ENCODE results near the gene DRD4. TPM values are rescaled to one million over a fixed set of nuclear protein-coding genes. Genes with fewer than 3 reads are reported as not detected.

The DRD4 gene
- polyA plus RNA-seq, 3 donors = 0.16 to 0.18 TPM; not detected in 1

DNA sequence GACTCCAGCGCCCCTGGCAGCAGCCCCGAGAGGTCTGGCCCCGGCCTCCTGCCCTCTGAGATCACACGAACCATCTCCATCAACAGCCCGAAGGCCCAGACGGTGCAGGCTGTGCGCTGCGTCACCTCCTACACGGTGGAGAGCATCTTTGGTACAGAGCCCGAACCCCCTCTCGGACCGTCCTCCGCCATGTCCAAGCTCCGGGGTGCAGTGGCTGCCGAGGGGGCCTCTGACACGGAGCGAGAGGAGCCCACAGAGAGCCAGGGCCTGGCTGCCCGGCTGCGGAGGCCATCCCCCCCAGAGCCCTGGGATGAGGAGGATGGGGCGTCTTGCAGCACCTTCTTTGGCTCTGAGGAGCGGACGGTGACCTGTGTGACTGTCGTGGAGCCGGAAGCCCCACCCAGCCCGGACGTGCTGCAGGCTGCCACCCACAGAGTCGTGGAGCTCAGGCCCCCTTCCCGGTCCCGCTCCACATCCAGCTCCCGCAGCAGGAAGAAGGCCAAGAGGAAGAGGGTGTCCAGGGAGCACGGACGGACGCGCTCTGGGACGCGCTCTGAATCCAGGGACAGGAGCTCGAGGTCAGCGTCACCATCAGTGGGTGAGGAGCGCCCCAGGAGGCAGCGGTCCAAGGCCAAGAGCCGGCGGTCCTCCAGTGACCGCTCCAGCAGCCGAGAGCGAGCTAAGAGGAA, 29.0 kb upstream of the DRD4 start:
- 85 to 90% (median 86%) methylated on average over 41 to 45 of the region's 45 CpGs for WGBS, 3 donors
- H3K27ac ChIP-seq (ENCODE audit: low read depth, low read length) = no peak overlapping the region

DNA sequence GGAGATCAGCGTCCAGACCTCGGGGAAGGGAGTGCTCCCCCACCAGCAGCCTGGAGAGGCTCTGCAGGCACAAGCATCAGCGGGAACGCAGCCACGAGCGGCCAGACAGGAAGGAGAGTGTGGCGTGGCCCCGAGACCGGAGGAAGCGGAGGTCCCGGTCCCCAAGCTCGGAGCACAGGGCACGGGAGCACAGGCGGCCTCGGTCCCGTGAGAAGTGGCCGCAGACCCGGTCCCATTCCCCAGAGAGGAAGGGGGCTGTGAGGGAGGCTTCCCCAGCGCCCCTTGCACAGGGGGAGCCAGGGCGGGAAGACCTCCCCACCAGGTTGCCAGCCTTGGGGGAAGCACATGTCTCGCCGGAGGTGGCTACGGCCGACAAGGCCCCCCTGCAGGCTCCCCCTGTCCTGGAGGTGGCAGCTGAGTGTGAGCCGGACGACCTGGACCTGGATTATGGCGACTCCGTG, 28.2 kb upstream of the DRD4 start:
- WGBS, 3 donors = 62 to 89% (median 74%) methylated on average over 26 to 28 of the region's 28 CpGs

DNA sequence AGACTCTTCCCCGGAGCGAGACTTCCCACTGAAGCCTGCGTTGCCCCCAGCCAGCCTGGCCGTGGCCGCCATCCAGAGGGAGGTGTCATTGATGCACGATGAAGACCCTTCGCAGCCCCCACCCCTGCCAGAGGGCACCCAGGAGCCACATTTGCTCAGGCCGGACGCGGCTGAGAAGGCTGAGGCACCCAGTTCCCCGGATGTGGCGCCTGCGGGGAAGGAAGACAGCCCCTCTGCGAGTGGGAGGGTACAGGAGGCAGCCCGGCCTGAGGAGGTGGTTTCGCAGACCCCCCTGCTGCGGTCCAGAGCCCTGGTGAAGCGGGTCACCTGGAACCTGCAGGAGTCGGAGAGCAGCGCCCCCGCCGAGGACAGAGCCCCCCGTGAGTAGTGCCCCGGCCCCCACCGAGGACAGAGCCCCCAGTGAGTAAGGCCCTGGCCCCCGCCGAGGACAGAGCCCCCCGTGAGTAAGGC, 27.7 kb upstream of the DRD4 start:
- 92 to 95% (median 94%) methylated on average over 23 to 28 of the region's 28 CpGs for WGBS, 3 donors

More for the DNA sequence above, 28.2 kb upstream of the DRD4 start:
- no peak overlapping the region for H3K27ac ChIP-seq (ENCODE audit: low read depth, low read length)

DNA sequence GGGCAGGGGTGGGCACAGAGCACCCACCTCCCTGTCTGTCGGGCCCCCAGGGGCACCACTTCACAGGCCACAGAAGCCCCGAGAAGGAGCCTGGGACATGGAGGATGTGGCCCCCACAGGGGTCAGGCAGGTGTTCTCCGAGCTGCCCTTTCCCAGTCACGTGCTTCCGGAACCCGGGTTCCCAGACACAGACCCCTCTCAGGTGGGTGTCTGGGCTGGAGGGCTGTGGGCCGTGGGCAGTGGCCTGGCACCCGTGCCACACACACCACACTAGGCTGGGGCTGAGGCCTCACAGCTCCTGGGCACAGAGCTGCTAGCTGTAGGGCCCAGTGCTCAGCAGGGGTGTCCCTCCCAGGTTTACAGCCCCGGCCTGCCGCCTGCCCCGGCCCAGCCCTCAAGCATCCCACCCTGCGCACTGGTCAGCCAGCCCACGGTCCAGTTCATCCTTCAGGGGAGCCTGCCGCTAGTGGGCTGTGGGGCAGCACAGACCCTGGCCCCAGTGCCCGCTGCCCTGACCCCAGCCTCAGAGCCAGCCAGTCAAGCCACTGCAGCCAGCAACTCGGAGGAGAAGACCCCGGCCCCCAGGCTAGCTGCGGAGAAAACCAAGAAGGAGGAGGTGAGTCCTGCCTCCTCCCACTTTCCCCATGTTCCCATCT, 26.8 kb upstream of the DRD4 start:
- 92 to 97% (median 94%) methylated on average over 18 of the region's 18 CpGs for WGBS, 3 donors
- H3K27ac ChIP-seq (ENCODE audit: low read depth, low read length) = no peak overlapping the region

More for the DNA sequence above, 27.7 kb upstream of the DRD4 start:
- no peak overlapping the region for H3K27ac ChIP-seq (ENCODE audit: low read depth, low read length)

DNA sequence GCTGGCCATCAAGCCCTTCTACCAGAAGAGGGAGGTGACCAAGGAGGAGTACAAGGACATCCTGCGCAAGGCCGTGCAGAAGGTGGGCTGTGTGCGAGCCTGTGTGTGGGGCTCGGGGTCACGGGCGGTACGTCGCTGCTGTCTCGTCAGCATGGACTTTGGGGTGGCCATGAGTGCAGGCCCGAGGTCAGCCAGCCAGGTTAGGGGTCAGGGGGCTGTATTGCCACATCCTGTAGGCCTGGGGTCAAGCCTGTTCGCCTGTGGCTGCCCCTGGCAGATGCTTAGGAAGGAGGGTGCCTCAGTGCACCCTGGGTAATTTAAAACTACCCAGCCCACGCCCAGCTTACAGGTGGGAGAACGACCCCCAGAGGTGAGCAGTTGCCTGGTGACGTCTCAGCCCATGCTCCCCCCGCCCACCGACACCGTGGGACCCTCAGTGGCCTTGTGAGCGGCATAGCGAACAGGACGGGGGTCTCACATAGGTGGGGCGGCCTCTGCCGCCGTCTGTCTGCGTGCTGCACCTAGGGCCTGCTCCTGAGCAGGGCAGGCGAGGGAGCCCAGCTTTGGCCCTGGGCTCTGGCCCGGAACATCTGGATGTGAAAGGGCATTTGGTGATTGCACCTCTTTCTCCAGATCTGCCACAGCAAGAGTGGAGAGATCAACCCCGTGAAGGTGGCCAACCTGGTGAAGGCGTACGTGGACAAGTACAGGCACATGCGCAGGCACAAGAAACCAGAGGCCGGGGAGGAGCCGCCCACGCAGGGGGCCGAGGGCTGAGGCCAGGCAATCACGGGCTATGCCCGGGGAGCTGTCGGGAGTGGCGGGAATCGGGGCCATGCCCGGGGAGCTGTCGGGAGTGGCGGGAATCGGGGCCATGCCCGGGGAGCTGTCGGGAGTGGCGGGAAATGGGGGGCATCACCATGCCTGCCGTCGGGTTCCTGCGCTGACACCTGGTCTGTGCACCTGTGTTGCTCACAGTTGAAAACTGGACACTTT, 25.8 kb upstream of the DRD4 start:
- WGBS, 3 donors = 84 to 90% (median 88%) methylated on average over 47 to 49 of the region's 49 CpGs
- no peak overlapping the region for H3K27ac ChIP-seq (ENCODE audit: low read depth, low read length)

DNA sequence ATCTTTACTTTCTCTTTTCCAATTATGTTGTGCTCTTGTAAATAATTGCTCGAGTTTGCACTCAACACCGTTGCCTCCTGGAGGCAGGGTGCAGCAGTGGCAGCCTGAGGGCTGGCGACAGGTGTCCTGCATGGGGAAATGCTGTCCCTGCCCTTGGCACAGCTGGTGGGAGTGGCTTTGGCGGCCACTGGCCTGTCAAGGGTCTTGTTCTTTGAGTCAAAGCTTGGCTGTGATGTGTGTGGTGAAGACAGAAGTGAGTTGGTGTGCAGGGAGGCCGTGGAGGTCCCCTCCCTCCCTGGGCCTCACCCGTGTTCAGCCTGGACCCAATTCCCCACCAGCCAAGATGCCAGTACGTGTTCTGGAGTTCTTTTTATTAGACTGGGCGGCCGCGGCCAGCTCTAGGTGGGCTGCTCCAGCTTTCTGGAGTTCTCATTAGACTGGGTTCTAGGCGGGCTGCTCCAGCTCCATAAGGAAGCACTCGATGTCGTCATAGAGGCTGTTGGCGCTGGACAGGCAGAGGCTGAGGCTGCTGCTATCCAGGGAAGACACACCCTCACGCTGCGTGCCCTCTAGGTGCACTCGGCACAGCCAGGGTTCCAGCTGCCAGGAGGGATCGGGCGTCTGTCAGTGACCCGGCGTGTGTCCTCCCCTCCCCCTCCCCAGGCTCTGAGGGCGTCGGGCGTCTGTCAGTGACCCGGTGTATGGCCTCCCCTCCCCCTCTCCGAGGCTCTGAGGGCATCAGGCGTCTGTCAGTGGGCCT, 24.7 kb upstream of the DRD4 start:
- 74 to 81% (median 77%) methylated on average over 22 to 27 of the region's 27 CpGs for WGBS, 3 donors
- H3K27ac ChIP-seq (ENCODE audit: low read depth, low read length) = no peak overlapping the region

DNA sequence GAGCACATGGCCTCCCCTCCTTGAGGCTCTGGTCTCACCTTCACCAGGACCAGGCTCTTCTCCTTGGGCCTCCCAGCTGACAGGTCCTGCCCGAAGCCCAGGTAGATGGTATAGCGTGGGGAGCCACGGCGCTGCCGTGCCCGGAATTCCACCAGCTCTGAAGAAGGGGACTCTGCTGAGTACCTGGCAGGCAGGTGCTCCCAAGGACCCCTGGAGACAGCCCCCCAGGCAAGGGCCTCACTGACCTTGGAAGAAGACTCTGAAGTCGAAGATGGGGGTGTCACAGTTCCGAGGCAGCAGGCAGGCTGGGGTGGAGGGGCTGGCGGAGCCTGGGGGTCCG, 24.1 kb upstream of the DRD4 start:
- 94 to 98% (median 95%) methylated on average over 10 of the region's 10 CpGs for WGBS, 3 donors

DNA sequence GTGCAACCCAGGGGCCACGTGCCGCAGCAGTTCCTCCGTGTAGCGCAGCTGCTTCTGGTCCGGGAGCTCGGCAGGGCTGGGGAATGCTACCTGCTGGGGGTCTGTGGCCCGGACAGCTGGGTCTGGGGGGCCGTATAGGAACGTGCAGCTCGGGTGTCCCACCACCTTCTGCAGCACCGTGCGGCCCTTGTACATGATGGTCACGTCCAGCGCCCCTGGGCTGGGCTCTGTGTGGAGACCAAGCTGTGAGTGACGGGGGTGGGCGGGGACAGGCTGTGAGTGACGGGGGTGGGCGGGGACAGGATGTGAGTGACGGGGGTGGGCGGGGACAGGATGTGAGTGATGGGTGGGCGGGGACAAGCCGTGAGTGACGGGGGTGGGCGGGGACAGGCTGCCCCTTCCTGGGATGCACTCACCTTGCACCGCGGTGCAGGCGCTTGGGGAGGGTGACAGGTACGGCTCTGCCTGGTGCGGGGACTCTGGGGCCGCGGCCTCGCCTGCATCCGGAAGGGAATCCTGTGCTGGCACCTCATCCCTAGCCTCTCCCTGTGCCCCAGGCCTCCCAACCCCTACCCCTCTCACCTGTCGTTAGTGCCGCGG, 23.6 kb upstream of the DRD4 start:
- H3K27ac ChIP-seq (ENCODE audit: low read depth, low read length) = no peak overlapping the region
- 66 to 79% (median 73%) methylated on average over 31 to 36 of the region's 36 CpGs for WGBS, 3 donors

More for the DNA sequence above, 24.1 kb upstream of the DRD4 start:
- no peak overlapping the region for H3K27ac ChIP-seq (ENCODE audit: low read depth, low read length)

DNA sequence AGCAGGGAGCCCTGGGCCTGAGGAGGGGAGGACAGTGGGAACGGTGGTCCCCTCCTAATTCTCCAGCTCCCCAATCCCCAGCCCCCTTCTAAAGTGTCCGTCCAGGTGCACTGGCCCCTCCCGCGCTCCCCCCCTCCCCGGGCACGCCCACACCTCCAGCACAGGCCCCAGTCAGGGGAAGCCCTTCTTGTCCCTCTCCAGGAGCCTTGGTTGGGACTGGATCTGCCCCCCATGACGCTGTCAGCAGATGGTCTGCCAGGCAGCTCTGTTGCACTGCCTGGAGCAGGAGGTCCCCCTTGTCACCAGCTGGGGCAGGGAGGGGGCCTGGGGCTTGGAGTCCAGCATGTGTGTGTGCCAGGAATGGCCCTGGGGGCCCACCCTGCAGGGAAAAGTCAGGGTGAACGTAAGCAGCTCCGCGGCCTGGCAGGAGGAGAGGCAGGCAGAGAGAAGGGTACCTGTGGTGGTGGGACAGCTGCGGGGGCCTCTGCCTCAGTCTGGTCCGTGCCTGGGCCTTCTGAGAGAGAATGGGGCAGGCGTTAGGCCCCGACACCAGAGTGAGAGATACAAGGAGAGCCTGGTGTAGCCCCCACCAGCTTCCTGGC, 22.9 kb upstream of the DRD4 start:
- no peak overlapping the region for H3K27ac ChIP-seq (ENCODE audit: low read depth, low read length)
- WGBS, 3 donors = 71 to 80% (median 71%) methylated on average over 10 to 14 of the region's 14 CpGs

DNA sequence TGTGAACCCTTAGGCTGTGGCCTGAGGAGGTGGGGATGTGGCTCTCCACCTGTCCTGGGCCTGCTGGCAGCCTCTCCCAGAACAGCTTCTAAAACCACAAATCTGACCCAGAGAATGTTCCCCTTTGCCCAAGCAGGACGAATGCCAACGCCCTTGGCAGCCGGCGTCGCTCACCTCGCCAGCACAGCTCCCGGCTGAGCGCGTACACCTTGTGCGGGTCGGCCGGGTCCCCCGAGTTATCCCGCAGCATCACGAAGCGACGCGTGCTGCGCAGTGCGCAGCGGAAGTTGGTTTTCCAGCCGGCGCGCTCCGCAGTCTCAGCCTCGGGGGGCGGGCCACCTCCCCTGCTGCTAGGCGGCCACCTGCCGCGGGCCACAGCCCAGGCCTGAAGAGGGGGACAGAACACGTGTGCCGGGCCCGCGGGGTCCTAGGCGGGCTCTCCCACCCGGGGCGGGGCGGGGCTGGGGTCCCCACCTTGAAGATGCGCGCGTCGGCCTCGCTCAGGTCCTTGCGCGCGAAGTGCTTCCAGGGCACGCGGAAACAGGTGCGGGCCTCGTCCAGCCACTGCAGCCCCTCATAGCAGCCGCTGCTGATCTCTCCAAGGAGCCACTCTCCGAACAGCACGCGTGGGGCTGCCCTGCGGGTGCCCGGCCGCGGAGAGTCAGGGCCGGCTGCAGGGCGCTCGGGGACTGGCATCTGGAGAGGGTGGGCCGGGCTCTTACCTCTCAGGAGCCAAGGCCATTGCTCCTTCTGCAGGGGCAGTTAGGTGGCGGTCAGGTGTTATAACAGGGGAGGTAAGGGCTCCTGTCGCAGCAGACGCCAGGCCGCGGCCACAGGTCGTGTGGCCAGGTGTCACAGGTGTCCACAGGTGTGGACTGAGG, 22.2 kb upstream of the DRD4 start:
- WGBS, 3 donors = 29 to 62% (median 54%) methylated on average over 60 to 68 of the region's 68 CpGs
- H3K27ac ChIP-seq (ENCODE audit: low read depth, low read length) = peak overlapping the region; percentile 88

DNA sequence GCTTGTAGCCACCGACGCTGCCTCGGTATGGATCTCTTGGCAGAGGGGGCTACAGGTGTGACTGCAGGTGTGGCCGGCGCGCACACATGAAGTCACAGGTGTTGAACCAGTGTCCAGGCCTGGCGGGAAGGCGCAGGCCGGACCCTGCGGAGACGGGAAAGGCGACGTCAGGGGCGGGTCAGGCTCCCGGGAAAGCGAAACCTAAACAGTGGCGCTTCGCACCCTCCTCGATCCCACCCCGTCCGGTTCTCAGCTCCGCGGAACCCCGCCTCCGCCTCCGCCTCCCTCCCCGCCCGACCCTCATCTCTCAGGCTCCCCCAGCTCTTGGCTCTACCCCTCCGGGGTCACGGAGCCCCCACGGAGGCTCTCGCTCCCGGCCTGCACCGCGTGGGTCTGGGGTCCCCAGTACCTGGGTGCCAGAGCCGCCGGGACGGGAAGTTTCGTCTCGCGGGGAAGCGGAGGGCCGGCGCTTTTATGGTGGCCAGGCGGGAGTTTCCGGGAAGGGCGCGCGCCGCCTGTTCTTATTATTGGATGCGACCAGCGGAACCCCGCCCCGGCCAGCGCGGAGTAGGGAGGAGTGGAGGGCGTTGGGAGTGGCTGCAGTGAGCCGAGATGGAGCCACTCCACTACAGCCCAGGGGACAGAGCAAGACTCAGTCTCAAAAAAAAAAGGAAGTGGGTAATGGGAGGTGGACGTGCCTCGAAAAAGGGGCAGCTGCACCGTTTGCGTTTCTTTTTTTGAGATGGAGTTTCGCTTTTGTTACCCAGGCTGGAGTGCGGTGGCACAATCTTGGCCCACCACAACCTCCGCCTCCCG, 21.4 kb upstream of the DRD4 start, which contains the start of gene IRF7:
IRF7 (minus strand) TSS at position 447 of the 816 bp plus-strand sequence. CDS start 586 bp downstream, outside the sequence.
- H3K27ac ChIP-seq (ENCODE audit: low read depth, low read length) = peak within 1 kb of the TSS; percentile 88
- 3 to 6% (median 4%) methylated on average over 58 to 66 of the region's 66 CpGs for WGBS, 3 donors

DNA sequence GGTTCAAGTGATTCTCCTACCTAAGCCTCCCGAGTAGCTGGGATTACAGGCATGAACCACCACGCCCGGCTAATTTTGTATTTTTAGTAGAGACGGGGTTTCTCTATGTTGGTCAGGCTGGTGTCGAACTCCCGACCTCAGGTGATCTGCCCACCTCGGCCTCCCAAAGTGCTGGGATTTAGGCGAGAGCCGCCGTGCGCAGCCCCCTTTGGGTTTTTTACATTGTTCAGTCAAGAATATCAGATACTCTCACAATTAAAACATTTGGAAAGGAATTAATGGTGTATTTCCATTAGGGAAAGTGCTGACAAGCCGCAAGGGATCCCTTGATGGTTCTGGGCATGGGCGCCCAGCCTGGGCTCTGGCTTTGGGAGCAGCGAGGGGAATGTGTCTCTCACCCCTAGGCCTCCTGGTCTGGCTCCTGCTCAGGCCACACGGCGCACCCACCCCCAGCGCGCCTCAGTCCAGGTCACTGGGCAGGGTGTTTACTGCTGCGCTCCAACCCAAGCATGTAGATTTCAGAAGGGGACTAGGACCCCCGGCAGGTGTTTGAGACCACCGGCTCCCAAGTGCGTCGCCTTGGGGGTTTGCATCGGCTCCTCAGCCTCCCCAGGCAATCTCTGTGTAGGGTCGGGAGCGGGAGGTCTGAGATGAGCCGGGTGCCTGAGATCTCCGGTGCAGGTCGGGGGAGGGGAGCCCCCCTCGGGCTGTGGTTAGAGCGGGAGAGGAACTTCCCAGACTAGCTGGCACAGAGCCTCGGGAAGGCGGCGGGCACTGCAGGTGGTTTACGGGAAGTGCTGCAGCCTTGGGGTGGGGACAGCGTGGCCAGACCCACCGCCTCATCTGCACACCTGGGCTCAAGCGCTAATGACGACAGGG, 20.5 kb upstream of the DRD4 start:
- 66 to 85% (median 72%) methylated on average over 36 to 39 of the region's 39 CpGs for WGBS, 3 donors
- H3K27ac ChIP-seq (ENCODE audit: low read depth, low read length) = no peak overlapping the region

DNA sequence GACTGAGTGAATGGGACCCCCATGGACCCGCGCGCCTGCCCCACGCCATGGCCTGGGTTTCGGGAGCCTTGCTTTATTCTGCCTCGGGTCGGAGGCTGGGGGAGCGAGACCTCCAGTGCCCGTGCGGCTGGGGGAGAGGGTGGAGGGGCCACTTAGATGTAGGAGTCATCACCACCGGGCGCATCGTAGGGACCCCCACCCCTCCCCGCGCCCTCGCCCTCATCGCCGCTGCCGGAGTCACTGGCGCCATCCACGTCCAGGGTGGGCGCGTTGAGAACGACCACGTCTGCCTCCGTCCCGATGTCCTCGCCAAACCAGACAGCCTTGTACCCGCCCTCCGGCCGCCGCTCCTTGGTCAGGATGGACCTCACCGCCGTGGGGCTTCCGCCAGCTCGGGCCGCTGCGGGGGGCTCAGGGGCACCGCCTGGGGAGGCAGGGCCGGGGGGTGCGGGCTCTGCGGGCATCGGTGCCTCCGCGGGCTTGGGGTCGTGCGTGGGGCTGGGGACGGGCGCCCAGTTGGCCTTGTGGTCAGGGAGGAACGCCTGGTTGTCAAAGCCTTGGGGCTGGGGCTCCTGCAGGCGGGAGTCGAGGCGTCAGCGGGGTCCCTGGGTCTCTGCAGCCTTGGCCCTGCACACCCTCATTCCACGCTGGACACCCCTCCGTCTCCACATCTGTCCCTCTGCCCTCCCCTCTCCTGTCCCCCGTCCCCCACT, 19.7 kb upstream of the DRD4 start:
- WGBS, 3 donors = 92 to 93% (median 92%) methylated on average over 51 to 57 of the region's 57 CpGs
- no peak overlapping the region for H3K27ac ChIP-seq (ENCODE audit: low read depth, low read length)
